Measurements from ENCODE around the gene PTCH1. TPM values are rescaled to one million over a fixed set of nuclear protein-coding genes. Genes with fewer than 3 reads are reported as not detected.

Gene PTCH1
- polyA plus RNA-seq, 1 of the 3 experiments (the other 2 are of a cell fraction), result 3.3 TPM

GRCh38 chr9:95478335-95478734, 38.4 kb downstream of the PTCH1 start:
- no peaks in the 10 kb centered on the region for H4K20me1 ChIP-seq (ENCODE audit: insufficient read depth)
- H3K4me3 ChIP-seq (ENCODE audit: low read depth in 2 of 2, low read length in 1 of 2), result no peak overlapping the region
- POLR2A ChIA-PET, result no interaction called here
- H3K27me3 ChIP-seq (ENCODE audit: insufficient read depth), result no peaks in the 10 kb centered on the region
- H3K4me2 ChIP-seq, result no peak overlapping the region
- no peak overlapping the region for H3K27ac ChIP-seq (ENCODE audit: low read depth in 2 of 2, low read length in 1 of 2)
- CTCF ChIA-PET, result interaction anchor here (1.0 to 1.2 kb wide), 2 partner anchors 10 to 11 kb away, joined by 3 to 4 read pairs; no protein-coding TSS in a partner anchor
- H3K9me2 ChIP-seq, result no peaks in the 10 kb centered on the region
- no peaks in the 10 kb centered on the region for H3F3A ChIP-seq (replicated peaks; ENCODE audit: insufficient read depth)
- no peaks in the 10 kb centered on the region for H3K79me2 ChIP-seq (ENCODE audit: insufficient read depth)
- no peaks in the 10 kb centered on the region for H3K9me3 ChIP-seq
- TF ChIP-seq EP300 (IDR thresholded peaks at IDR 0.05; ENCODE audit: borderline replicate concordance in 1 of 2, low read depth in 1 of 2, low read length in 1 of 2) (no peak), IRF3 (IDR thresholded peaks at IDR 0.05; ENCODE audit: low read depth, low read length) (no peak), POLR2AphosphoS5 (IDR thresholded peaks at IDR 0.05; ENCODE audit: low read depth, low read length) (no peak), NRF1 (IDR thresholded peaks at IDR 0.05; ENCODE audit: low read depth, low read length) (no peak), TCF12 (IDR thresholded peaks at IDR 0.05) (no peak), USF1 (IDR thresholded peaks at IDR 0.05; ENCODE audit: borderline replicate concordance, low read depth) (no peak), NFIC (IDR thresholded peaks at IDR 0.05; ENCODE audit: borderline replicate concordance) (no peak), MEF2A (IDR thresholded peaks at IDR 0.05; ENCODE audit: borderline replicate concordance, low read depth) (no peak), RXRA (IDR thresholded peaks at IDR 0.05; ENCODE audit: borderline replicate concordance, low read depth) (no peak), SMC3 (IDR thresholded peaks at IDR 0.05; ENCODE audit: low read depth, low read length) (no peak), RCOR1 (IDR thresholded peaks at IDR 0.05; ENCODE audit: low read length) (no peak)
- H3K9ac ChIP-seq, result no peak overlapping the region
- H2AFZ ChIP-seq (ENCODE audit: low read depth), result no peak overlapping the region
- H3K4me1 ChIP-seq (ENCODE audit: control insufficient read depth in 1 of 2, insufficient read depth in 2 of 2, low read depth in 1 of 2, low read length in 1 of 2), result peaks cover 0 to 3% of the 10 kb centered on the region in 2 experiments; a peak in 1 of 4 replicates
- peaks cover 14 to 69% of the 10 kb centered on the region in 2 experiments for H3K36me3 ChIP-seq (replicated peaks in 1 of 2; ENCODE audit: control insufficient read depth in 1 of 2, insufficient read depth in 2 of 2, low read length in 1 of 2)
- 95% methylated on average over 5 of the region's 5 CpGs for WGBS (ENCODE audit: low lambda C conversion rate)
- DNase-seq, result no peak

- no peak overlapping the region for H2AFZ ChIP-seq (ENCODE audit: low read depth)
- H3K9me2 ChIP-seq, result no peaks in the 10 kb centered on the region
- H3K9me3 ChIP-seq, result no peaks in the 10 kb centered on the region
- no peak for DNase-seq
- CTCF ChIA-PET, result interaction anchor here (1.0 kb wide), 1 partner anchor 9 kb away, joined by 3 read pairs; no protein-coding TSS in a partner anchor
- H3K27me3 ChIP-seq (ENCODE audit: insufficient read depth), result no peaks in the 10 kb centered on the region
- H3K27ac ChIP-seq (ENCODE audit: low read depth in 2 of 2, low read length in 1 of 2), result no peak overlapping the region
- H4K20me1 ChIP-seq (ENCODE audit: insufficient read depth), result no peaks in the 10 kb centered on the region
- TF ChIP-seq GABPA (IDR thresholded peaks at IDR 0.05; ENCODE audit: low read depth) (no peak), PBX3 (IDR thresholded peaks at IDR 0.05) (no peak), SMC3 (IDR thresholded peaks at IDR 0.05; ENCODE audit: low read depth, low read length) (no peak), ZBTB33 (IDR thresholded peaks at IDR 0.05; ENCODE audit: borderline replicate concordance, low read depth) (no peak), POLR2AphosphoS5 (IDR thresholded peaks at IDR 0.05; ENCODE audit: low read depth, low read length) (no peak), USF1 (IDR thresholded peaks at IDR 0.05; ENCODE audit: borderline replicate concordance, low read depth) (no peak), IRF3 (IDR thresholded peaks at IDR 0.05; ENCODE audit: low read depth, low read length) (no peak), SIN3A (IDR thresholded peaks at IDR 0.05; ENCODE audit: borderline replicate concordance, low read depth, low read length) (no peak), RXRA (IDR thresholded peaks at IDR 0.05; ENCODE audit: borderline replicate concordance, low read depth) (no peak), RAD21 (IDR thresholded peaks at IDR 0.05; ENCODE audit: low read length) (no peak), RCOR1 (IDR thresholded peaks at IDR 0.05; ENCODE audit: low read length) (no peak), TAF1 (IDR thresholded peaks at IDR 0.05; ENCODE audit: borderline replicate concordance, low read depth, low read length) (no peak)
- TF ChIP-seq, protein P1, sequence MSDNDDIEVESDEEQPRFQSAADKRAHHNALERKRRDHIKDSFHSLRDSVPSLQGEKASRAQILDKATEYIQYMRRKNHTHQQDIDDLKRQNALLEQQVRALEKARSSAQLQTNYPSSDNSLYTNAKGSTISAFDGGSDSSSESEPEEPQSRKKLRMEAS (IDR thresholded peaks at IDR 0.05; ENCODE audit: low read depth), result no peak
- POLR2A ChIA-PET, result no interaction called here
- no peaks in the 10 kb centered on the region for H3K79me2 ChIP-seq (ENCODE audit: insufficient read depth)
- 92% methylated on average over 15 of the region's 15 CpGs for WGBS (ENCODE audit: low lambda C conversion rate)
- peaks cover 14 to 73% of the 10 kb centered on the region in 2 experiments for H3K36me3 ChIP-seq (replicated peaks in 1 of 2; ENCODE audit: control insufficient read depth in 1 of 2, insufficient read depth in 2 of 2, low read length in 1 of 2)
- peaks cover 0 to 3% of the 10 kb centered on the region in 2 experiments; a peak in 1 of 4 replicates for H3K4me1 ChIP-seq (ENCODE audit: control insufficient read depth in 1 of 2, insufficient read depth in 2 of 2, low read depth in 1 of 2, low read length in 1 of 2)
- H3K4me3 ChIP-seq (ENCODE audit: low read depth in 2 of 2, low read length in 1 of 2), result no peak overlapping the region
- no peak overlapping the region for H3K9ac ChIP-seq
- H3F3A ChIP-seq (replicated peaks; ENCODE audit: insufficient read depth), result no peaks in the 10 kb centered on the region
- no peak overlapping the region for H3K4me2 ChIP-seq
These were observed 38.9 kb downstream of the PTCH1 start for GRCh38 chr9:95477885-95478284.
